Left lung (tissue), 10 donors: Measurements from ENCODE around the gene GATAD1. TPM values are rescaled to one million over a fixed set of nuclear protein-coding genes. Genes with fewer than 3 reads are reported as not detected.
"Not testable (repeated sequence)": the region's sequence is repeated elsewhere in the genome, so short reads cannot be mapped to it uniquely, and the experiment has no call there.

ENCODE experiments used
- ATAC-seq: fragments of 200-7000 bp; cut with Tn5 transposase; one replicate; pipeline ENCODE4 v1.9.1; 2020; ENCODE audit warnings: moderate library complexity
- DNase-seq, 4 donors: peaks; one replicate each; pipeline ENCODE4 v3.0.0-alpha.2; 2013 to 2020
- H3K27ac ChIP-seq, 2 donors: fragments of 200-600 bp; sonication (generic) in 1 of 2; one replicate each; pipeline versions ENCODE4 v1.5.0 to v1.8.0; 2020 to 2021
- H3K27me3 ChIP-seq, 2 donors: fragments of 200-600 bp; sonication (generic) in 1 of 2; one replicate each; pipeline versions ENCODE4 v1.5.0 to v1.8.0; 2020 to 2021
- H3K36me3 ChIP-seq, 2 donors: fragments of 200-600 bp; sonication (generic) in 1 of 2; one replicate each; pipeline versions ENCODE4 v1.5.0 to v1.8.0; 2020 to 2021
- H3K4me1 ChIP-seq, 2 donors: fragments of 200-600 bp; one replicate each; pipeline ENCODE4 v1.8.0; 2021
- H3K4me3 ChIP-seq, 2 donors: fragments of 200-600 bp; sonication (generic) in 1 of 2; one replicate each; pipeline versions ENCODE4 v1.5.0 to v1.8.0; 2020 to 2021; ENCODE audit warnings: mild to moderate bottlenecking in 1 of 2
- H3K9me3 ChIP-seq, 2 donors: fragments of 200-600 bp; sonication (generic) in 1 of 2; one replicate each; pipeline versions ENCODE4 v1.5.0 to v1.8.0; 2020 to 2021
- intact Hi-C, 2 donors: fragments of 100-400 bp; cut with DNase I; formaldehyde crosslinking; loops; one replicate each; pipeline versions ENCODE4 v1.11.2 to v1.14.2; 2022
- polyA plus RNA-seq, 6 donors: library from polyadenylated mRNA; unstranded; fragments of 120-200 nt; gene quantifications; one replicate each; pipeline ENCODE4 v1.2.1, GENCODE V29; 2013; ENCODE audit not compliant: insufficient read length in 6 of 6
- total RNA-seq, 2 donors: library from RNA; stranded (reverse); fragmentation: NEBNext Ultra II Directional; extraction: Animal tissue kit (Norgen Biotek cat#: 25700); gene quantifications; one replicate each; pipeline ENCODE4 v1.2.1, GENCODE V29; 2021
- TF ChIP-seq, protein P1 (sequence below), 2 donors: fragments of 200-600 bp; sonication (generic) in 1 of 2; IDR thresholded peaks; one replicate each; pipeline versions ENCODE4 v1.5.0 to v1.8.0; 2021; ENCODE audit warnings: antibody characterized with exemption in 2 of 2
- donor health status: DM: no; HTN: yes; CAD: no.
- donor health status: DM: no; HTN: no; CAD: no.

The GATAD1 gene
- total and polyA plus RNA-seq, 8 donors: 28.4 to 74.3 (median 57.5) TPM

DNA sequence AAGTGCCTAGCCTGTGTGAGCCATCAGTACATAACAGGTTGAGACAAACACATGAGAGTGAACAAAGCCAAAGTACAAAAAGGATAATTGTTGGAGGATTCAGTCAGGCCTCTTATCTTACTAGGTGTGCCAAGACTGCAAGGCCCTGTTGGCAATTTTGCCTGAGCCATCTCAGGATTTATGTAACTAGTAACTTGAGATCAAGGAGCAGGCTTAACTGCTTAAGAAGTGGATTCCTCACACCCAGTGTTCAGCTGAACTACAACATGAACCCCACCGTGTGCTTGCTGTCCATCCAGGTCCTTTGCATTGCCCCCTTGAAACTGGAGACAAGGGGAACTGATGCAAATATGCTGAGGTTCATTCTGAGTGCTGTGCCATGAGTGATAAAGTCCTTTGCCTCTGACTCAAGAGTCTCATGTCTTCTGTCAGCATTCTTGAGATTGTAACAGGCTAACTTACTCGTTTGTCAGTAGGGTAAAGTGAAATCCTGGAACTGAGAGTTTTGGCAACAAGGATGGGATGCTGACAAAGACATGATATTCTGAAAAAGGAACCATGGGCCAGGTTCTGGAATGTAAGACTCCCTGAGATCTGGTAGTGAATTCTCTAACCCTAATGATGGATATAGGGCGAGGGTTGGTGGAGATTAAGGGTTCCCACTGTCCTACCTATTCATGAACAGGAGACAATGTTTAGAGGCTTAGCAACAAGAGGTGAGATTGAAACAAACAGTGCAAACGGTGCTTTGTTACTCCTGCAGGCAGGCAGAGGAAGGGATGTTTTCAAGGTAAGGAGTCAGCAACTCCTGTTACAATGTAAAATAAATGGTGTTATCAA lies 44.1 kb upstream of the GATAD1 start:
- H3K27me3 ChIP-seq: no peaks in the 10 kb centered on the region
- no peaks in the 10 kb centered on the region for H3K9me3 ChIP-seq
- H3K4me3 ChIP-seq: no peak overlapping the region
- intact Hi-C loops: no loop called here
- ATAC-seq: peak; percentile 50
- H3K36me3 ChIP-seq: peaks cover 0 to 26% of the 10 kb centered on the region in 2 donors
- TF ChIP-seq, protein P1, sequence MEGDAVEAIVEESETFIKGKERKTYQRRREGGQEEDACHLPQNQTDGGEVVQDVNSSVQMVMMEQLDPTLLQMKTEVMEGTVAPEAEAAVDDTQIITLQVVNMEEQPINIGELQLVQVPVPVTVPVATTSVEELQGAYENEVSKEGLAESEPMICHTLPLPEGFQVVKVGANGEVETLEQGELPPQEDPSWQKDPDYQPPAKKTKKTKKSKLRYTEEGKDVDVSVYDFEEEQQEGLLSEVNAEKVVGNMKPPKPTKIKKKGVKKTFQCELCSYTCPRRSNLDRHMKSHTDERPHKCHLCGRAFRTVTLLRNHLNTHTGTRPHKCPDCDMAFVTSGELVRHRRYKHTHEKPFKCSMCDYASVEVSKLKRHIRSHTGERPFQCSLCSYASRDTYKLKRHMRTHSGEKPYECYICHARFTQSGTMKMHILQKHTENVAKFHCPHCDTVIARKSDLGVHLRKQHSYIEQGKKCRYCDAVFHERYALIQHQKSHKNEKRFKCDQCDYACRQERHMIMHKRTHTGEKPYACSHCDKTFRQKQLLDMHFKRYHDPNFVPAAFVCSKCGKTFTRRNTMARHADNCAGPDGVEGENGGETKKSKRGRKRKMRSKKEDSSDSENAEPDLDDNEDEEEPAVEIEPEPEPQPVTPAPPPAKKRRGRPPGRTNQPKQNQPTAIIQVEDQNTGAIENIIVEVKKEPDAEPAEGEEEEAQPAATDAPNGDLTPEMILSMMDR (IDR thresholded peaks at IDR 0.05): no peak
- peak in 1 of 4 donors; percentile 30 for DNase-seq
- H3K27ac ChIP-seq: no peak overlapping the region
- no peaks in the 10 kb centered on the region for H3K4me1 ChIP-seq

- DNase-seq: no peak
- no peaks in the 10 kb centered on the region for H3K4me1 ChIP-seq
- ATAC-seq: no peak
- intact Hi-C loops: no loop called here
- peaks cover 0 to 20% of the 10 kb centered on the region in 2 donors for H3K36me3 ChIP-seq
- no peaks in the 10 kb centered on the region for H3K9me3 ChIP-seq
- no peak overlapping the region for H3K27ac ChIP-seq
- H3K4me3 ChIP-seq: no peak overlapping the region
- H3K27me3 ChIP-seq: no peaks in the 10 kb centered on the region
- TF ChIP-seq, protein P1 (IDR thresholded peaks at IDR 0.05): no peak
Observed at GRCh38 chr7:92403760-92404074, 43.6 kb upstream of the GATAD1 start.

- Histone ChIP-seq H3K4me1 (no peaks in the 10 kb centered on the region), H3K27ac (no peak overlapping the region), H3K9me3 (no peaks in the 10 kb centered on the region), H3K4me3 (no peak overlapping the region), H3K36me3 (peaks cover 0 to 16% of the 10 kb centered on the region in 2 donors), H3K27me3 (no peaks in the 10 kb centered on the region)
- TF ChIP-seq, protein P1 (IDR thresholded peaks at IDR 0.05): no peak
- ATAC-seq (no peak), DNase-seq (no peak)
- intact Hi-C loops: no loop called here
Observed at GRCh38 chr7:92404170-92404614, 43.1 kb upstream of the GATAD1 start.

- no peaks in the 10 kb centered on the region for H3K9me3 ChIP-seq
- TF ChIP-seq, protein P1 (IDR thresholded peaks at IDR 0.05): no peak
- H3K4me1 ChIP-seq: no peaks in the 10 kb centered on the region
- DNase-seq (no peak), ATAC-seq (no peak)
- peaks cover 0 to 11% of the 10 kb centered on the region in 2 donors for H3K27me3 ChIP-seq
- intact Hi-C loops: no loop called here
- H3K27ac ChIP-seq: no peak overlapping the region
- H3K36me3 ChIP-seq: no peaks in the 10 kb centered on the region
- no peak overlapping the region for H3K4me3 ChIP-seq
Observed at GRCh38 chr7:92409357-92409756, 37.9 kb upstream of the GATAD1 start.

GRCh38 chr7:92410162-92410561 lies 37.1 kb upstream of the GATAD1 start:
- H3K27me3 ChIP-seq: peaks cover 0 to 11% of the 10 kb centered on the region in 2 donors
- H3K4me1 ChIP-seq, H3K9me3 ChIP-seq, H3K36me3 ChIP-seq, ATAC-seq, DNase-seq, H3K4me3 ChIP-seq, H3K27ac ChIP-seq, intact Hi-C loops: not testable (repeated sequence)
